IPS DF 6.9 (cell line): ENCODE results near the gene FAM76B.
"Not testable (repeated sequence)": the region's sequence is repeated elsewhere in the genome, so short reads cannot be mapped to it uniquely, and the experiment has no call there.

Experiments
- DNase-seq: peaks from one replicate; pipeline ENCODE4 v3.0.0-alpha.2; 2013; ENCODE audit warnings: low read depth, low spot score
- H3K27ac ChIP-seq: one replicate; pipeline ENCODE4 v1.5.1; 2013; ENCODE audit warnings: low read length, control low read depth
- H3K27me3 ChIP-seq: 2 replicates; pipeline ENCODE4 v1.6.1; 2013; ENCODE audit warnings: mild to moderate bottlenecking, low read length; ENCODE audit not compliant: control insufficient read depth, insufficient read depth
- H3K36me3 ChIP-seq: 2 replicates; pipeline ENCODE4 v1.6.1; 2013; ENCODE audit warnings: low read length; ENCODE audit not compliant: control insufficient read depth, insufficient read depth
- H3K4me1 ChIP-seq: 2 replicates; pipeline ENCODE4 v1.6.1; 2013; ENCODE audit warnings: low read length; ENCODE audit not compliant: control insufficient read depth, insufficient read depth
- H3K4me3 ChIP-seq: 2 replicates; pipeline ENCODE4 v1.5.1; 2013; ENCODE audit warnings: mild to moderate bottlenecking, low read length
- H3K9me3 ChIP-seq: 2 replicates; pipeline ENCODE4 v1.6.1; 2013; ENCODE audit warnings: low read length, inconsistent platforms; ENCODE audit not compliant: control insufficient read depth, insufficient read depth
- WGBS: extraction: QIAGEN DNeasy Blood & Tissue Kit; methylation state at CpG from one replicate; pipeline ENCODE4 v1.1.7; 2013; ENCODE audit warnings: mixed read lengths, missing lambda C conversion rate; ENCODE audit not compliant: insufficient read length, insufficient coverage; 5-methylcytosine and 5-hydroxymethylcytosine counted together

The FAM76B gene

DNA sequence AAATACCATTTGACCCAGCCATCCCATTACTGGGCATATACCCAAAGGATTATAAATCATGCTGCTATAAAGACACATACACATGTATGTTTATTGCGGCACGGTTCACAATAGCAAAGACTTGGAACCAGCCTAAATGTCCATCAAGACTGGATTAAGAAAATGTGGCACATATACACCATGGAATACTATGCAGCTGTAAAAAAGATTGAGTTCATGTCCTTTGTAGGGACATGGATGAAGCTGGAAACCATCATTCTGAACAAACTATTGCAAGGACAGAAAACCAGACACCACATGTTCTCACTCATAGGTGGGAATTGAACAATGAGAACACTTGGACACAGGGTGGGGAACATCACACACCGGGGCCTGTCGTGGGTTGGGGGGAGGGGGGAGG is 21.5 kb upstream of the FAM76B start:
- not testable (repeated sequence) for H3K4me3 ChIP-seq, H3K27ac ChIP-seq, H3K4me1 ChIP-seq, H3K9me3 ChIP-seq, H3K27me3 ChIP-seq, DNase-seq, H3K36me3 ChIP-seq
- WGBS: no CpG with 5 or more reads among the region's 4 CpGs

DNA sequence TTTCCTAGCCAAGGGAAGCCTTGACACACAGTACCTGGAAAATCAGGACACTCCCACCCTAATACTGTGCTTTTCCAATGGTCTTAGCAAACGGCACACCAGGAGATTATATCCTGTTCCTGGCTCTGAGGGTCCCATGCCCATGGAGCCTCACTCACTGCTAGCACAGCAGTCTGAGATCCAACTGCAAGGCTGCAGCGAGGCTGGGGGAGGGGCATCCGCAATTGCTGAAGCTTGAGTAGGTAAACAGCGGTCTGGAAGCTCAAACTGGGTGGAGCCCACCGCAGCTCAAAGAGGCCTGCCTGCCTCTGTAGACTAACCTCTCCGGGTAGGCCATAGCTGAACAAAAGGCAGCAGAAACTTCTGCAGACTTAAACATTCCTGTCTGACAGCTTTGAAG is 16.9 kb upstream of the FAM76B start:
- WGBS: no CpG with 5 or more reads among the region's 6 CpGs
- H3K4me3 ChIP-seq, H3K27me3 ChIP-seq, H3K9me3 ChIP-seq, DNase-seq, H3K4me1 ChIP-seq, H3K27ac ChIP-seq, H3K36me3 ChIP-seq: not testable (repeated sequence)

DNA sequence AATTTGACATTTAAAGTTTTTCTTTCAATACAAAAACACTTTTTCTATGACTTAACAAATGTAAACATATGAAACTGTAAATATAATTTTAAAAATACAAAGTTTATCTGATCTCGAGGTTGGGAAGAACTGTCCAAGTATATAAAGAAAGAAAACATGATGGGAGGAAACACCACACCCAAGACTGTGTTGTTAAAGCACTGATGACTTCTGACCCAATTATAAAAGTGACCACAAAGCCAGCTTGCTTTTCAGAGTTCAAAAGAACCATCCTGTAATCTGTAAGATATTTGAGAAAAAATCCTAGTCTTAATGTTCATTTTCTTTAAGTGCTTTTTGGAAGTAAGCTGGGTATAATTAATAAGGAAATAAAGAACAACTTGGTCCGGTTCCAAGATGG is 16.3 kb upstream of the FAM76B start:
- H3K27ac ChIP-seq: no peak overlapping the region
- H3K36me3 ChIP-seq: peaks cover 5% of the 10 kb centered on the region; the same call in 1 of the 2 replicates
- H3K27me3 ChIP-seq: no peaks in the 10 kb centered on the region
- H3K4me1 ChIP-seq: no peaks in the 10 kb centered on the region
- H3K9me3 ChIP-seq: 0 out of 2 replicates have a peak, but pooled peaks cover 2% of the 10 kb centered on the region
- DNase-seq: no peak
- no peak overlapping the region for H3K4me3 ChIP-seq
- no CpG with 5 or more reads among the region's 2 CpGs for WGBS

DNA sequence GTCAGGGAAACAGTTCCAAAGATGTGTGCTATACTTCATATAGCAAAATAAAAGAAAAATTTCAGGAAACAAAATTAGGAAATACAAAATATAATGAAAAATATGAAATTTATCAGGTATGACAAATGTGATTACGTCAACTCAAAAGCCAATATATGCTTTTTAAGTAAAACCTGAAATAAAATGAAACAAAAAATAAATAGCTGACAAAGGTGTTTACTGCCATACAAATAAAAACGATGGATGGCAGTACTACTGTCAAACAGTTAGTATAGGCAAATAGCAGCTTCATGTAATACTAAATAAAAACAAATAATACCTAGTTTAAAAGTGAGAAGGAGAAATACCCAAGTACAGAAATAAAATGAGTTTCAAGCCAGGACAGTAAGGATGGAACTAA is 14.4 kb upstream of the FAM76B start:
- WGBS: no CpG with 5 or more reads among the region's 2 CpGs
- H3K36me3 ChIP-seq: peaks cover 8% of the 10 kb centered on the region; the same call in 1 of the 2 replicates
- no peak for DNase-seq
- H3K9me3 ChIP-seq: 0 out of 2 replicates have a peak, but pooled peaks cover 2% of the 10 kb centered on the region
- H3K4me1 ChIP-seq: no peaks in the 10 kb centered on the region
- H3K27me3 ChIP-seq: no peaks in the 10 kb centered on the region
- no peak overlapping the region for H3K4me3 ChIP-seq
- H3K27ac ChIP-seq: no peak overlapping the region

DNA sequence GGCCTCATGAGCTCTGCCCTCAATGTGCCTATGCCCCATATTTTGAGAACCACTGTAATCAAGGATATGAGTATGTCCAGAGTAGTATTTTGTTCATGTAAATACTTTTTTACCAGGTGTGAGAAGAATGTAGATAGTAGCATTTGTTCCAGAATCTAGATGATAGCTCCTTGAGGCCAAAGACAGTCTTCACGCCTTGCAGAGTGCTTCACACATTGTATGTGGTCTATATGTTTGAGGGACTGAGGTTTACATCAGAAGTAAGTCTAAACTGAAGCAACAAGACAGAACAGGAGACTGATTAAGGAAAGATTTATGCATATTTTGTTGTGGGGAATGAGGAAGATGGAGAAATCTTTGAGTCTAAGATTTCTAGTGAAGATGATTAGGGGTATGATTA is 13.2 kb upstream of the FAM76B start:
- peaks cover 8% of the 10 kb centered on the region; the same call in 1 of the 2 replicates for H3K36me3 ChIP-seq
- H3K27me3 ChIP-seq: no peaks in the 10 kb centered on the region
- no CpG with 5 or more reads among the region's 1 CpG for WGBS
- H3K27ac ChIP-seq: no peak overlapping the region
- no peak for DNase-seq
- no peaks in the 10 kb centered on the region for H3K4me1 ChIP-seq
- H3K4me3 ChIP-seq: no peak overlapping the region
- H3K9me3 ChIP-seq: 0 out of 2 replicates have a peak, but pooled peaks cover 2% of the 10 kb centered on the region

DNA sequence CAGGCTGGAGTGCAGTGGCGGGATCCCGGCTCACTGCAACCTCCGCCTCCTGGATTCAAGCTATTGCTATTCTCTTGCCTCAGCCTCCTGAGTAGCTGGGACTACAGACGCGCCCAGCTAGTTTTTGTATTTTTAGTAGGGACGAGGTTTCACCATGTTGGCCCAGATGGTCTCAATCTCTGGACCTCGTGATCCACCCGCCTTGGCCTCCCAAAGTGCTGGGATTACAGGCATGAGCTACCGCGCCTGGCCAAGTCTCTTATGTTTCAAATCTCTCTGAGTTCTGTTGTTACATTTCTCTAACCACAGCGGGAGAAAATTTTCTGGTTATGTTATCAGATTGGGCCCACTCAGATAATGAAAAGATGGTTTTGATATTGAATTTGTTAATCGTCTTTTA is 10.9 kb upstream of the FAM76B start:
- H3K27ac ChIP-seq: no peak overlapping the region
- no peak overlapping the region for H3K4me3 ChIP-seq
- H3K36me3 ChIP-seq: peaks cover 3% of the 10 kb centered on the region; the same call in 1 of the 2 replicates
- H3K4me1 ChIP-seq: no peaks in the 10 kb centered on the region
- H3K9me3 ChIP-seq: no peaks in the 10 kb centered on the region
- WGBS: no CpG with 5 or more reads among the region's 12 CpGs
- DNase-seq: no peak
- H3K27me3 ChIP-seq: no peaks in the 10 kb centered on the region

DNA sequence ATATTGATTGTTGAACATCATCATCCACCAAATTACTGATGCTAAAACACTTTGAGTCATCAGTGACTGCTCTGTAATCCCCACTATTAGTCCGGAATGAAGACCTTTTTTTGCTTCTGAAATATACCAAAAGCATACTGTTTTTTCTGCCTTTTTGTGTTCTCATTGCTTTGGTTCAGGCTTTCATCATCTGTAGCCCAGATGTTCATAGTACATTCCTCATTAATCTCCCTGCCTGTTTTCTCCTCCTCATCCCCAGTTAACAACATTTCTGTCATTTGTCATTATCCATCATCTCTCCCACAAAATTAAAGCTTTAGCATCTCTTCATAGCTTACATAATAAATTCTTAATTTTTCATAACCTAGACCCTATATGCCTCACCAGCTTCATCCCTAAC is 10.0 kb upstream of the FAM76B start:
- Histone ChIP-seq H3K4me3 (no peak overlapping the region), H3K27me3 (no peaks in the 10 kb centered on the region), H3K36me3 (peaks cover 3% of the 10 kb centered on the region; the same call in 1 of the 2 replicates), H3K4me1 (no peaks in the 10 kb centered on the region), H3K9me3 (no peaks in the 10 kb centered on the region), H3K27ac (no peak overlapping the region)
- DNase-seq: no peak
- no CpG with 5 or more reads among the region's 1 CpG for WGBS

DNA sequence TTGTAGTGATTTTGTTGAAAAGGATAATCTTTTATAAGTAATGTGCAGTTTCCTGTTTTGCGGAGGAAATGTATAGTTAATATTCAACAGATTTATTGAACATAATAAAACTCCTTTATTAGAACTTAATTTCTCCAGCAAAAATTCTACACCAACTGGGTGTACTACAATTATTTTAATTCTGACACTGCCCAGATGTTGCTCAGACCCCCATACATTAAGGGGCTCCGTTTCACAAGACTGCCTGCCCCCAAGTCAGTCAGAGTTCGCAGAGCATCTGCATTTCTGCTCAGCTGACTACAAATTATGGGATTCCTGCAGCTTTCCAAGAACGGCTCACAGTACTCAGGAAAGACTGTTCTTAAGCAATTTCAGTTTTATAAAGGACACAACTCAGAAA is 6.9 kb upstream of the FAM76B start:
- no peaks in the 10 kb centered on the region for H3K27me3 ChIP-seq
- H3K4me3 ChIP-seq: no peak overlapping the region
- H3K36me3 ChIP-seq: peaks cover 3% of the 10 kb centered on the region; the same call in 1 of the 2 replicates
- H3K4me1 ChIP-seq: no peaks in the 10 kb centered on the region
- no peak for DNase-seq
- WGBS: no CpG with 5 or more reads among the region's 4 CpGs
- H3K9me3 ChIP-seq: no peaks in the 10 kb centered on the region
- no peak overlapping the region for H3K27ac ChIP-seq

DNA sequence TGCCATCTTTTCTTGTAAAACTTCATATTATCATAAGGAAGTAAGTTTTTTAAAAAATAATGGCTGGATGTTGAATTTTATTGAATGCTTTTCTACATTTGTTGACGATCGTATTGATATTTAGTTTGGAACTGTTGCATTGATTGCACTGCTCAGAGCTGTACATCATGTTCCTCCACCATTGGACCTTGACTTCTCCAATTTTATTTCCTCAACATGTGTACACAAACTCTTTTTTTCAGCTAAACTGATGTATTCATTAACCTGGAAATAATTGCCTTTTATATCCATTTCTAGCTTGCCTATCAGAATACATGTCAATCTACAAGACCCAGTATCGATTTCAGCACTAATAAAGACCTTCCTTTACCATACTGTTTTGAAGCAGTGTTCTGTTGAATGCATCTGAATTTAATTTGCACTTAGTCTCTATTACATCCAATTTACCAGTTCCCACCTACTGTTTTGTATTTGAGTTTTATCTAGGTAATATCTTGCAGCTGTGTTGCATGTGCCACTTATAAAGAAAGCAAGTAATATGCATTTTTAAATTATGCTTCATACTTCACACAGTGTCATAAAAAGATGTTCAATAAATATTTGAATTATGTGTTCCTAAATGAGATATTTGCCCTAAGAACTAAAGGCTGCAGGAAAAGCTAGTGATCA is 6.2 kb upstream of the FAM76B start:
- no peaks in the 10 kb centered on the region for H3K4me1 ChIP-seq
- 100% methylated on average over 2 of the region's 3 CpGs for WGBS
- no peak for DNase-seq

DNA sequence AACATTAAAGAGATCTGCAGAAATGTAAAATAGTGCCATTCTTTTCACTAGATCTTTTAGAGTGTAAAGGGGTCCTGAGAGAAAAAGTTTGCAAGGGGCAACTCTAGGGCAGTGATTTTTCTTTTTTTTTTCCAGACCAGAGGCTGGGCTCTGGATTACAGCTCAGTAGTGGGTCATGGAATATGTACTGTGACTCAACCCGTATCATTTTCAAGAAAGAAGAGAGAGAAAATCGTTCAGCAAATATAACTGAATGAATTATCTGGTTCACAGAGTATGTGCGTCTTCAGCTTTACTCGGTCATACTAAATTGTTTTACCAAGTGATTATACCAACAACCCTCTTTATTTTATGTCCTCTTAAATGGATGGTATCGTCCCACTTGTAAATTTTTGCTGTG is 4.5 kb upstream of the FAM76B start:
- H3K27ac ChIP-seq: no peak overlapping the region
- no peak for DNase-seq
- H3K27me3 ChIP-seq: no peaks in the 10 kb centered on the region
- H3K9me3 ChIP-seq: no peaks in the 10 kb centered on the region
- no peaks in the 10 kb centered on the region for H3K4me1 ChIP-seq
- no peak overlapping the region for H3K4me3 ChIP-seq
- no CpG with 5 or more reads among the region's 5 CpGs for WGBS
- peaks cover under 1% of the 10 kb centered on the region; the same call in 1 of the 2 replicates for H3K36me3 ChIP-seq

More for the DNA sequence above, 6.2 kb upstream of the FAM76B start:
- Histone ChIP-seq H3K27ac (no peak overlapping the region), H3K36me3 (peaks cover 3% of the 10 kb centered on the region; the same call in 1 of the 2 replicates), H3K27me3 (no peaks in the 10 kb centered on the region), H3K4me3 (no peak overlapping the region), H3K9me3 (no peaks in the 10 kb centered on the region)

DNA sequence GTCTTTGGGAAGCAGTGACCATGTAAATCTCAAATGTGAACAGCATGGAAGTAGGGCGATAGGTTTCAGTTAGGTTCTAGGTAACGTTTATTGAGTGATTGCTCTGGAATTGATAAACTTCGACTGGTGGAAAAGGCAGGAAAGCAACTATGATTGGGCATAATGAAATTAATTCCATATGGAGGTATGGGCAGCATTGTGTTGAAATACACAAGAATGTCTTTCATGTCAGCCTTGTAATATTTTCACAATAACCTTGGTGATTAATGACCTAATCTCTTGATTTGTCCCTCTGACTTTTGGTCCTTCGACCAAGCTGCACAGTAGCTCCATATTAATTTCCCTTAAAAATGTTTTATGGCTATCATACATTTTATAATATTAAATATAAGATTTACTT is 3.5 kb upstream of the FAM76B start:
- WGBS: no CpG with 5 or more reads among the region's 4 CpGs
- no peak for DNase-seq
- no peak overlapping the region for H3K4me3 ChIP-seq
- H3K36me3 ChIP-seq: no peaks in the 10 kb centered on the region
- H3K9me3 ChIP-seq: no peaks in the 10 kb centered on the region
- no peaks in the 10 kb centered on the region for H3K27me3 ChIP-seq
- no peak overlapping the region for H3K27ac ChIP-seq
- H3K4me1 ChIP-seq: no peaks in the 10 kb centered on the region
